Hepatocyte (in vitro differentiated cells): ENCODE data around the gene ANKRD66. TPM values are rescaled to one million over a fixed set of nuclear protein-coding genes. Genes with fewer than 3 reads are reported as not detected.

Source experiments
- DNase-seq: peaks from one replicate; pipeline ENCODE4 v3.0.0-alpha.2; 2016; ENCODE audit warnings: low spot score
- H2AFZ ChIP-seq: fragments of 200-600 bp; sonication (generic); 2 replicates; pipeline ENCODE4 v1.6.0; 2016; ENCODE audit warnings: antibody characterized with exemption, mild to moderate bottlenecking
- H3K27ac ChIP-seq: fragments of 200-600 bp; sonication (generic); 2 replicates; pipeline ENCODE4 v1.5.1; 2016; ENCODE audit warnings: mild to moderate bottlenecking
- H3K27me3 ChIP-seq: fragments of 200-600 bp; sonication (generic); 2 replicates; pipeline ENCODE4 v1.6.1; 2016
- H3K36me3 ChIP-seq: fragments of 200-600 bp; sonication (generic); replicated peaks from 2 replicates; pipeline ENCODE4 v1.5.1; 2016; ENCODE audit warnings: low read depth; ENCODE audit not compliant: insufficient read depth
- H3K4me1 ChIP-seq: fragments of 200-600 bp; sonication (generic); 2 replicates; pipeline ENCODE4 v1.5.1; 2016; ENCODE audit warnings: mild to moderate bottlenecking, moderate library complexity; ENCODE audit not compliant: insufficient read depth
- H3K4me2 ChIP-seq: fragments of 200-600 bp; sonication (generic); 2 replicates; pipeline ENCODE4 v1.6.0; 2016
- H3K4me3 ChIP-seq: fragments of 200-600 bp; sonication (generic); 2 replicates; pipeline ENCODE4 v1.5.1; 2016; ENCODE audit warnings: mild to moderate bottlenecking
- H3K79me2 ChIP-seq: fragments of 200-600 bp; sonication (generic); 2 replicates; pipeline ENCODE4 v1.6.0; 2017; ENCODE audit warnings: mild to moderate bottlenecking
- H3K9me2 ChIP-seq: fragments of 200-600 bp; sonication (generic); replicated peaks from 2 replicates; pipeline ENCODE4 v1.6.0; 2017; ENCODE audit warnings: mild to moderate bottlenecking; ENCODE audit not compliant: insufficient read depth
- H3K9me3 ChIP-seq: fragments of 200-600 bp; sonication (generic); 2 replicates; pipeline ENCODE4 v1.5.1; 2016; ENCODE audit warnings: low read depth, mild to moderate bottlenecking
- H4K20me1 ChIP-seq: fragments of 200-600 bp; sonication (generic); 2 replicates; pipeline ENCODE4 v1.6.0; 2016; ENCODE audit warnings: mild to moderate bottlenecking; ENCODE audit not compliant: insufficient read depth, poor library complexity, severe bottlenecking
- CTCF ChIP-seq: fragments of 200-600 bp; sonication (generic); IDR thresholded peaks from 2 replicates; pipeline ENCODE4 v1.5.1; 2016; ENCODE audit warnings: antibody characterized with exemption, mild to moderate bottlenecking; ENCODE audit not compliant: poor library complexity
- EZH2 ChIP-seq: fragments of 200-600 bp; sonication (generic); IDR thresholded peaks from 2 replicates; pipeline ENCODE4 v1.6.1; 2016; ENCODE audit warnings: antibody characterized with exemption, mild to moderate bottlenecking, borderline replicate concordance
- EZH2phosphoT487 ChIP-seq: fragments of 200-600 bp; sonication (generic); IDR thresholded peaks from one replicate; pipeline ENCODE4 v1.6.1; 2018; ENCODE audit warnings: antibody characterized with exemption, mild to moderate bottlenecking, low read depth, moderate library complexity; ENCODE audit not compliant: unreplicated experiment, severe bottlenecking
- WGBS: methylation state at CpG from one replicate; pipeline ENCODE4 v1.1.6; 2016; ENCODE audit warnings: low lambda C conversion rate; ENCODE audit errors: missing lambda C conversion rate; 5-methylcytosine and 5-hydroxymethylcytosine counted together
- polyA plus RNA-seq: library from polyadenylated mRNA; unstranded; fragments of >200 nt; fragmentation: Nextera tagmentation; extraction: Ambion mirVana; gene quantifications from 2 replicates; pipeline ENCODE4 v1.2.1, GENCODE V29; 2016
- total RNA-seq: library from RNA; depleted of rRNA; stranded (reverse); fragments of >200 nt; gene quantifications from 2 replicates; pipeline ENCODE4 v1.2.3, GENCODE V29; 2014

The ANKRD66 gene
- total and polyA plus RNA-seq, 2 experiments from 2014 or later = not detected

- Histone ChIP-seq H3K36me3 (no peaks in the 10 kb centered on the region), H3K4me3 (no peak overlapping the region), H2AFZ (no peak overlapping the region), H3K4me1 (no peaks in the 10 kb centered on the region), H3K9me3 (no peaks in the 10 kb centered on the region), H3K27me3 (no peaks in the 10 kb centered on the region), H3K79me2 (peaks cover 13% of the 10 kb centered on the region), H4K20me1 (no peaks in the 10 kb centered on the region), H3K4me2 (peak overlapping the region; percentile 21), H3K9me2 (no peaks in the 10 kb centered on the region), H3K27ac (no peak overlapping the region)
- WGBS = 68% methylated on average over 5 of the region's 5 CpGs
- no peak for DNase-seq
- no peak for TF ChIP-seq EZH2phosphoT487
- no peak for TF ChIP-seq EZH2
- TF ChIP-seq CTCF = no peak
Observed at GRCh38 chr6:46796848-46797580, 50.3 kb downstream of the ANKRD66 start.

GRCh38 chr6:46799657-46800056, 52.9 kb downstream of the ANKRD66 start:
- no peaks in the 10 kb centered on the region for H3K27me3 ChIP-seq
- no peak overlapping the region for H3K27ac ChIP-seq
- TF ChIP-seq EZH2phosphoT487 = no peak
- TF ChIP-seq CTCF = no peak
- TF ChIP-seq EZH2 = no peak
- no peaks in the 10 kb centered on the region for H3K9me3 ChIP-seq
- H3K79me2 ChIP-seq = peaks cover 13% of the 10 kb centered on the region
- no peak overlapping the region for H3K4me2 ChIP-seq
- no peaks in the 10 kb centered on the region for H3K36me3 ChIP-seq
- no peak overlapping the region for H3K4me3 ChIP-seq
- WGBS = 48% methylated on average over 1 of the region's 1 CpG
- no peaks in the 10 kb centered on the region for H4K20me1 ChIP-seq
- no peak for DNase-seq
- no peak overlapping the region for H2AFZ ChIP-seq
- H3K4me1 ChIP-seq = no peaks in the 10 kb centered on the region
- no peaks in the 10 kb centered on the region for H3K9me2 ChIP-seq

- no peak overlapping the region for H3K4me2 ChIP-seq
- no peaks in the 10 kb centered on the region for H3K79me2 ChIP-seq
- WGBS = 53% methylated on average over 1 of the region's 1 CpG
- H3K27me3 ChIP-seq = no peaks in the 10 kb centered on the region
- no peak overlapping the region for H3K27ac ChIP-seq
- no peaks in the 10 kb centered on the region for H3K36me3 ChIP-seq
- H3K4me3 ChIP-seq = no peak overlapping the region
- TF ChIP-seq EZH2phosphoT487 = no peak
- no peak for TF ChIP-seq EZH2
- TF ChIP-seq CTCF = no peak
- DNase-seq = no peak
- no peaks in the 10 kb centered on the region for H3K9me3 ChIP-seq
- no peaks in the 10 kb centered on the region for H3K9me2 ChIP-seq
- no peak overlapping the region for H2AFZ ChIP-seq
- H4K20me1 ChIP-seq = no peaks in the 10 kb centered on the region
- H3K4me1 ChIP-seq = no peaks in the 10 kb centered on the region
Observed at GRCh38 chr6:46808806-46809205, 62.1 kb downstream of the ANKRD66 start.

Other genes with a start within 250 kb of the ANKRD66 start
- 7.5 and 9.2 TPM in 2 replicates for gene CYP39A1, start 94.1 kb upstream of the ANKRD66 start, total RNA-seq
- gene CYP39A1, start 94.1 kb upstream of the ANKRD66 start, polyA plus RNA-seq = 2.8 and 5.2 TPM in 2 replicates
- 7.0 and 11.9 TPM in 2 replicates for gene SLC25A27, start 94.0 kb upstream of the ANKRD66 start, total RNA-seq
- gene SLC25A27, start 94.0 kb upstream of the ANKRD66 start, polyA plus RNA-seq = 3.0 and 5.1 TPM in 2 replicates
- gene TDRD6, start 59.0 kb upstream of the ANKRD66 start, total RNA-seq = 0.08 and 0.20 TPM in 2 replicates
- 0.34 TPM in 1 of 2 replicates, not detected in the other for gene TDRD6, start 59.0 kb upstream of the ANKRD66 start, polyA plus RNA-seq
- 0.68 and 1.5 TPM in 2 replicates for gene PLA2G7, start 11.6 kb upstream of the ANKRD66 start, total RNA-seq
- gene PLA2G7, start 11.6 kb upstream of the ANKRD66 start, polyA plus RNA-seq = 1.6 TPM in 1 of 2 replicates, not detected in the other
- 93.4 and 94.2 TPM in 2 replicates for gene MEP1A, start 46.5 kb downstream of the ANKRD66 start, total RNA-seq
- 38.9 and 62.8 TPM in 2 replicates for gene MEP1A, start 46.5 kb downstream of the ANKRD66 start, polyA plus RNA-seq
- 1.8 and 2.0 TPM in 2 replicates for gene ADGRF5, start 175.0 kb downstream of the ANKRD66 start, total RNA-seq
- gene ADGRF5, start 175.0 kb downstream of the ANKRD66 start, polyA plus RNA-seq = 0.70 and 1.0 TPM in 2 replicates